HG03520 (cell line): Measurements from ENCODE around the gene GSTM4.

Experiments
- ATAC-seq: cut with Tn5 transposase; IDR thresholded peaks from one replicate; pipeline ENCODE4 v1.9.1; 2021; ENCODE audit warnings: mild to moderate bottlenecking, moderate library complexity; ENCODE audit not compliant: unreplicated experiment

The GSTM4 gene

DNA sequence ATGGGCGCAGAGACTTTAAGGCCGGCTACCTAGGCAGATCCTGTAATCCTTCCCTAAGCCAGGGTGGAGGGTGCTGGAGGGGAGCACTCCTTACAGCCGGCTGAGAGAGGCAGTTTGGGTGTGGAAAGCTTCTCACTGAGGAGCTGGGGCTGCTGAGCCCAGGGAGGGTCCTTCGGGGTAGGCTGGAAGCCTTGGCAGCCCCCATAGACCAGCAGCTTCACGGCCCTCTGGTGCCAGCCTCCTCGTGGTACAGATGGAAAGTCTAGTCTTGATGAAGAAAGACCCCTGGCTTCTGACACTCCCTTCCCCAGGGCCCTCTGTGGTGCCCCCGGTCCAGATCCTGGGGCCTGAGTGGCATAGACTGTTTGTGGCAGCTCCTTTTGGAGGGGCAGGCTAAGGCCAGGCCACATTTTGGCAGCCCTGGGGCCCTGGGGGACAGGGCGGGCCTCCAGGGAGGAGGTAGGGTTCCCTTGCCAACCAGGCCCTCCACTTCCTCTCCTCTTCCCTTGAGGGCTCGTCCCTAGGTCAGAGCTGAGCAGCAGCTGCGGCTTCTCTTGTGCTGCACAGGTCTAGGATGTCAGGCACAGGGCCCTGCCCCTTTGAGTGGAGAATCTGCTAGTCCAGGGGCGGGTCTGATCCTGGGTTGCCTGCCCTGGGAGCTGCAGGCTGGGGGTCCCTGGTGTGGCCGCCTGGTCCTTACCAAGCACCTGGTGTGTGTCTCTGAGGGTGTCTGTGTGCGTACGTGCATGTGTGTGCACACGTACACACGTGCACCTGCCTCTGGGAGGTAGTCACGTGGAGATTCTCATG lies 31.5 kb upstream of the GSTM4 start:
- ATAC-seq, result no peak

DNA sequence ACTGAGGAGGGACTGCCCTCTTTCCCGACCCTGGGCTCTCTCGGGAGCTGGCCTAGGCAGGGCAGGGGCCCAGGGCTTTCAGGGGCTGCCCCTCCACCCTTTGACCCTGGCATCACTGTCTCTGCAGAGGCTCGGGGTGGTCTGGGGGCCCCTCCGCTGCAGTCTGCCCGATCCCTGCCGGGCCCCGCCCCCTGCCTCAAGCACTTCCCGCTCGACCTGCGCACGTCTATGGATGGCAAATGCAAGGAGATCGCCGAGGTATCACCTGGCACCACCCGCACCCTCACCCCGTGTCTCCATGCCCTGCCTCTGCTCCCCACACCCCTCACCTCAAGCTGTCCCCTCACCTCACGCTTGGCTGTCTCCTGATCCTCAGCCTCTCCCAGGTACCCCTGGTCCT lies 30.7 kb upstream of the GSTM4 start:
- no peak for ATAC-seq

DNA sequence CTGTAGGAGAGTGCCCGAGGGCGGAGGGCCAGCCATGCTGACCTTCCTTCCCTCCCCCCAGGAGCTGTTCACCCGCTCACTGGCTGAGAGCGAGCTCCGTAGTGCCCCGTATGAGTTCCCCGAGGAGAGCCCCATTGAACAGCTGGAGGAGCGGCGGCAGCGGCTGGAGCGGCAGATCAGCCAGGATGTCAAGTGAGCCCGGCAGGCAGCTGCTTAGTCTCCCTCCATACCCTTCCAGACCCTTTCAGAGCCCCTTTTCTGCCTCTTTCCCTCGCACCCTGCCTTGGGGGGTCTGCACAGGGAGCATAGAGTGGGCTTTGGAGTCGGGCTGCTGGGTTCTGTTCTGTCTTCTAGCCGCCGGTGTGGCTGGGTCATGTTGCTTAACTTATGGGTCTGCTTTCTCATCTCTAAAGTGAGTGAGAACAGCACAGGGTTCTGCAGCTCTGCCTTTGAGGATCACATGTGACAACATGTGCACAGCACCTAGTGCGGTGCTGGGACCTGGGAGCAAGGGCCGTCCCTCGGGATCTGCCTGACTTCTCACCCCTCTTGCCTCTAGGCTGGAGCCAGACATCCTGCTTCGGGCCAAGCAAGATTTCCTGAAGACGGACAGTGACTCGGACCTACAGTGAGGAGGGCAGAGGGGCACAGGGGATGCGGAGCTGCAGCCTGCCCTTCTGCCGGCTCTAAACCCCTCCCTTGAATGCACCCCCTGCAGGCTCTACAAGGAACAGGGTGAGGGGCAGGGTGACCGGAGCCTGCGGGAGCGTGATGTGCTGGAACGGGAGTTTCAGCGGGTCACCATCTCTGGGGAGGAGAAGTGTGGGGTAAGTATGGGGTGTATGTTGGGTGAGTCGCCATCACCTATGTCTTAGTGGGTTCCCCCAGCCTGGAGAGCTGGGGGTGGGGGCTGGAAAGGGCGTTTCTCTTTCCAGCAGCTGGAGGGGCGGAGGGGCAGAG lies 30.0 kb upstream of the GSTM4 start:
- ATAC-seq, result no peak

GRCh38 chr1:109626682-109627408 lies 29.1 kb upstream of the GSTM4 start:
- ATAC-seq, result no peak

- ATAC-seq, result no peak
Observed at GRCh38 chr1:109627692-109628399, 28.1 kb upstream of the GSTM4 start.

- ATAC-seq, result no peak
Observed at GRCh38 chr1:109628540-109629321, 27.2 kb upstream of the GSTM4 start.

DNA sequence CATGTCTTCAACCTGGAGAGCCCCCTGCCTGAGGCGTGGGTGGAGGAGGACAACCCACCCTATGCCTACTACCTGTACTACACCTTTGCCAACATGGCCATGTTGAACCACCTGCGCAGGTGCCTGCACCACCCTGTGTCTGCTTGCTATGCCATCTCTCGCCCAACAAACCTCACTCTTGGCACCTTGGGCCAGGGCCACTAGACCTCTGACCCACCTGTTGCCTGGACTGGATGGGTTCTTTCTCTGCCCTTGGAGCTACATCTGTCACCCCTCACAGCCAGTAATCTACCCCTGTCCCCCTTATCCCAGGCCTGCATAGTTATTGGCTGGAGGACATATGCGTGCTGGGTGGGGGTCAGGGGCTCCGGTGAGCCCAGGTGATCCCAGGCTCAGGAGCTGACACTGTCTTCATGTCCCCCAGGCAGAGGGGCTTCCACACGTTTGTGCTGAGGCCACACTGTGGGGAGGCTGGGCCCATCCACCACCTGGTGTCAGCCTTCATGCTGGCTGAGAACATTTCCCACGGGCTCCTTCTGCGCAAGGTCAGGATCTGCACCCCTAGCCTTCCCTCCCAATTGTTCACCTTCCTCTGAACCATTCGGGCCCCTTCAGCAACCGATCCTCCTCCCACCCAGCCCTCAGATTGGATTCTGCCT lies 26.4 kb upstream of the GSTM4 start:
- no peak for ATAC-seq

DNA sequence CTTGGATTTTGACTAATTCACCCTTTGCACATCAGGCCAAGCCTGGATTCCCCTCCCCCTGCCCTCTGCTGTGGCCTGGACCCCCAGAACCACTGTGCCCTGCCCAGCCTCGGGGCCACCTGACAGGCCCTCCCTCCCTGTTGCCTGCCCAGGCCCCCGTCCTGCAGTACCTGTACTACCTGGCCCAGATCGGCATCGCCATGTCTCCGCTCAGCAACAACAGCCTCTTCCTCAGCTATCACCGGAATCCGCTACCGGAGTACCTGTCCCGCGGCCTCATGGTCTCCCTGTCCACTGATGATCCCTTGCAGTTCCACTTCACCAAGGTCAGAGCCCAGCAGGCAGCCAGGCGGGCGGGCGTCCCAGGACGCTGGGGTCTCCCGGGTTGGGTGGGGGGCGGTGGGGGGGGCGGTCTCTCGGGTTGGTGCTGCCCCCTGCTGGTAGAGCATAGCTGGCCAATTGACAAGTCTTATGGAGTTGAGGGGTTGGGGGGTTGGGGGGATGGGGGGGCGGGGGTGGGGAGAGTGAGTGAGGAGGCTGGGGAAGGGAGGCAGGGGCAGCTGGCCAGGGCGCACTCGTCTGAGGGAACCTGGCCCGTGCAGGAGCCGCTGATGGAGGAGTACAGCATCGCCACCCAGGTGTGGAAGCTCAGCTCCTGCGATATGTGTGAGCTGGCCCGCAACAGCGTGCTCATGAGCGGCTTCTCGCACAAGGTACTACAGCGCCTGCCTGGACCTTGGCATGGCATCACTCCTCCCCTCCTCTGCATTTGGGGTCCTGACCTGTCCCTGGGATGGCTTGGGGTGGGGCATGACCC lies 25.6 kb upstream of the GSTM4 start:
- ATAC-seq, result no peak

- no peak for ATAC-seq
Observed at GRCh38 chr1:109630898-109631512, 24.9 kb upstream of the GSTM4 start.

- ATAC-seq, result no peak
Observed at GRCh38 chr1:109631513-109632505, 24.1 kb upstream of the GSTM4 start.

- ATAC-seq, result no peak
Observed at GRCh38 chr1:109632671-109633346, 23.1 kb upstream of the GSTM4 start.

DNA sequence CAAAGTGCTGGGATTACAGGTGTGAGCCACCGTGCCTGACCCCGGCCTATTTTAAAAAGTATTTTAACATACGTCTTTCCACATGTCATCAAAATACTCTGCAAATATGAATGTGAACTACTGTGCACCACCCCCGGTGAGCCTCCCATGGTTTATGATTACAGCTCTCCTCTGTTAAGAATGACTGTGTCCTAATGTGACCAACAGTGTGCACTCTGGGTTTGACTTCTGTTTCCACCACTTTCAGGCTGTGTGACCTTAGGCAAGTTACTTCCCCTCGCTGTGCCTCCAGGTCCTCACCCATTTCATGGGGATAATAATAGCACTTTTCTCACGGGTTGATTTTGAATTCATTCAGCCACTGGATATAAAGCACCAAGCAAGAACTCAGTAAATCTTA lies 21.6 kb upstream of the GSTM4 start:
- no peak for ATAC-seq

DNA sequence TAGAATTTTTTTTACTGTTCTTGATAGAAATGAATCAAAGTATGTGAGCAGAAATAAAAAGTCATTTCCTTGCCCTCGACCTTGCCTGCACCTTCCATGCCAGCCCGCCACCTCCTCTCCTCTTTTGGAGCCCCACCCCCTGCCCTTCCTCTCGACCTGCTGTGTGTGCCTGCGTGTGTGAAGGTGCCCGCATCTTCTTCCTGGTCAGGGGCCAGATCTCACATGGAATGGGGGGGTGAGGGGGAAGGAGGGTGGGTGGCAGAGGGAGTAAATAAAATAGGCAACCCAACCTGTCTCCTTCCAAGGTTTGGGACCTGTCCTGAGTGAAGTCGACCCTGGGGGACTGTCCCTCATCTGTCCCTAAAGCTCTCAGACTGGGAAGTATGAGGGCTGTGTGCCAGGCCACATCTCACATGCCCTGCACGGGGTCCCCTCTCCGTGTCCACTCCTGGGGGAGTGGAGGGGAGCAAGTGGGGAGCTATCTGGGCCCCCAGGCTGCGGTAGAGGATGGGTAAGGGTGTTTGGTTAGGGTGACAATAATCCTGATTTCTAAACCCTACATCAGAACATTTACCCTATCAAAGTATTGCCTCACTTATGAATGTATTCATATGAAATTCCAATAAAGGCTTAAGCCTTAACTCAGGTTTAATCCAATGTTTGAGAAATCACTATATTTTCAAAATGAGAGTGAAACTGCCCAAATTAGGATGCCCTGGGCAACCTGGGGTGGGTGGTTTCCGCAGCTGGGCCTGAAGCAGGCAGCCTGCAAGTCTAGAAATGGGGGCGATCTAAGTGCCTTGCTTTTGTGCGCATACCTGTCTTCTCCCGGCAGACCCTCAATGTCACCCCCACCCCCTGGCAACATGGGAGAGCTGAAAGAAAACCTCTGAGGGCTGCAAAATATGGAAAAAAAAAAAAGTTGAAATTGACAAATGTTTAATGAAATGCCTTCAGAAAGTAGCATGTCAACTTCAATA lies 20.8 kb upstream of the GSTM4 start:
- ATAC-seq, result no peak

GRCh38 chr1:109635862-109636200 lies 20.1 kb upstream of the GSTM4 start:
- no peak for ATAC-seq
